ENCODE measurements around the gene TNNC1. TPM values are rescaled to one million over a fixed set of nuclear protein-coding genes. Genes with fewer than 3 reads are reported as not detected.
A peak's percentile ranks its signal among the peaks of the same experiment; 100 is the strongest.

TNNC1 gene
- total and polyA plus RNA-seq, 9 of the 15 experiments (the other 6 are each of a cell fraction or from before 2014, with no cell fraction given) = 0.08 to 0.85 (median 0.42) TPM; not detected in 4

GRCh38 chr3:52454938-52455282 lies 1.1 kb upstream of the TNNC1 start (continued):
- peak; percentile 73 for TF ChIP-seq MGA (IDR thresholded peaks at IDR 0.05)
- no peak for TF ChIP-seq ZBTB17 (CRISPR knock-in tag; IDR thresholded peaks at IDR 0.05)
- no peak for TF ChIP-seq ZNF79 (CRISPR knock-in tag; IDR thresholded peaks at IDR 0.05; ENCODE audit: low read depth)
- no peak for TF ChIP-seq STAG1 (CRISPR knock-in tag; IDR thresholded peaks at IDR 0.05; ENCODE audit: borderline replicate concordance)
- TF ChIP-seq IFI16 (CRISPR knock-in tag; IDR thresholded peaks at IDR 0.05) = no peak
- no peak for TF ChIP-seq WHSC1 (IDR thresholded peaks at IDR 0.05; ENCODE audit: low read length)
- no peak for TF ChIP-seq DIDO1 (tag; IDR thresholded peaks at IDR 0.05; ENCODE audit: low read depth)
- TF ChIP-seq POLR2AphosphoS5 (IDR thresholded peaks at IDR 0.05; ENCODE audit: control insufficient read depth, insufficient read depth, low read depth, low read length) = no peak
- no peak for TF ChIP-seq CBFB (CRISPR knock-in tag; IDR thresholded peaks at IDR 0.05)
- TF ChIP-seq SMARCA4 (IDR thresholded peaks at IDR 0.05) = no peak
- TF ChIP-seq ID3 (CRISPR knock-in tag; IDR thresholded peaks at IDR 0.05) = no peak
- TF ChIP-seq ID3 (tag; IDR thresholded peaks at IDR 0.05) = peak; percentile 74; the same call in 1 of the 2 replicates

All from K562 (cell line).